Transverse colon (tissue), 4 donors: ENCODE measurements around the gene TACO1.

Source experiments
- CTCF ChIP-seq, 5 experiments: fragments of 200-600 bp in 3 of 5; fragments of 450-650 bp in 2 of 5; sonication (generic) in 3 of 5; IDR thresholded peaks; 1 replicate in 2 of 5; 2 replicates in 3 of 5; pipeline ENCODE4 v1.5.1; 2016 to 2017; ENCODE audit warnings: antibody characterized with exemption in 5 of 5, inconsistent platforms in 3 of 5, mild to moderate bottlenecking in 2 of 5, moderate library complexity in 1 of 5
- POLR2AphosphoS5 ChIP-seq, 3 donors: sonication (generic); formaldehyde crosslinking; IDR thresholded peaks; one replicate each; pipeline ENCODE4 v1.6.1; 2016; ENCODE audit warnings: antibody characterized with exemption in 3 of 3

- TF ChIP-seq POLR2AphosphoS5 (IDR thresholded peaks at IDR 0.05) (no peak), CTCF (IDR thresholded peaks at IDR 0.05) (no peak)
Observed at GRCh38 chr17:63644846-63645245, 44.2 kb downstream of the TACO1 start.
